ENCODE data around the gene C6.

DNA sequence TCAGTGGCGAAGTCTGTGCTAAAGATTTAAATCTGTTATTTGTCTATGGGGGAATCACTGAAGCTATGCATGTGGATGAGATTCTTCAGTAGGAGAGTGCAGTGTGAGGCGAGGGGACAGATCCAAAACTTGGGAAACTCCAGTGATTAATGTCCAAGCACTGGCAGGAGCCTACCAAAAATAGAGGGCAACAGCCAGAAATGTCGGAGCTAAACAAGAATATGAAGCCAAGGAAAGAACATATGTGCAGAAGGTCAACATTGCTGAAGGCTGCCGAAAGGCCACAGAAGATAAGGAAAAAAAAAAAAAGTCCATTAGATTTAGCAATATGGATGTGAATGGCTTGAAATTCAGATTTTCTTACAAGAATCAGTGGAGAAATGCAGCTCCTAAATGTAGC is 61.8 kb downstream of the C6 start:
- TF ChIP-seq, protein P1, sequence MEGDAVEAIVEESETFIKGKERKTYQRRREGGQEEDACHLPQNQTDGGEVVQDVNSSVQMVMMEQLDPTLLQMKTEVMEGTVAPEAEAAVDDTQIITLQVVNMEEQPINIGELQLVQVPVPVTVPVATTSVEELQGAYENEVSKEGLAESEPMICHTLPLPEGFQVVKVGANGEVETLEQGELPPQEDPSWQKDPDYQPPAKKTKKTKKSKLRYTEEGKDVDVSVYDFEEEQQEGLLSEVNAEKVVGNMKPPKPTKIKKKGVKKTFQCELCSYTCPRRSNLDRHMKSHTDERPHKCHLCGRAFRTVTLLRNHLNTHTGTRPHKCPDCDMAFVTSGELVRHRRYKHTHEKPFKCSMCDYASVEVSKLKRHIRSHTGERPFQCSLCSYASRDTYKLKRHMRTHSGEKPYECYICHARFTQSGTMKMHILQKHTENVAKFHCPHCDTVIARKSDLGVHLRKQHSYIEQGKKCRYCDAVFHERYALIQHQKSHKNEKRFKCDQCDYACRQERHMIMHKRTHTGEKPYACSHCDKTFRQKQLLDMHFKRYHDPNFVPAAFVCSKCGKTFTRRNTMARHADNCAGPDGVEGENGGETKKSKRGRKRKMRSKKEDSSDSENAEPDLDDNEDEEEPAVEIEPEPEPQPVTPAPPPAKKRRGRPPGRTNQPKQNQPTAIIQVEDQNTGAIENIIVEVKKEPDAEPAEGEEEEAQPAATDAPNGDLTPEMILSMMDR (IDR thresholded peaks at IDR 0.05), result no peak
- TF ChIP-seq EP300 (IDR thresholded peaks at IDR 0.05), result no peak

Data from sigmoid colon (tissue), 4 donors.